Posterior vena cava (tissue), 2 donors: ENCODE results near the gene EPAS1. TPM values are rescaled to one million over a fixed set of nuclear protein-coding genes. Genes with fewer than 3 reads are reported as not detected.

Experiments
- DNase-seq: peaks from one replicate; pipeline ENCODE4 v3.0.0-alpha.2; 2020; ENCODE audit warnings: low spot score
- intact Hi-C, 2 donors: fragments of 100-400 bp; cut with DNase I; formaldehyde crosslinking; loops; one replicate each; pipeline versions ENCODE4 v1.14.1 to v1.14.2; 2022 to 2023
- total RNA-seq, 2 donors: library from RNA; stranded (reverse); fragmentation: NEBNext Ultra II Directional; extraction: Animal tissue kit (Norgen Biotek cat#: 25700); gene quantifications; one replicate each; pipeline ENCODE4 v1.2.1, GENCODE V29; 2021
- donor health status: DM: yes; HTN: yes; CAD: no.
- donor health status: DM: yes; HTN: yes; CAD: no.

EPAS1 gene
- total RNA-seq, 2 donors from 2014 or later = 374 to 478 TPM

DNA sequence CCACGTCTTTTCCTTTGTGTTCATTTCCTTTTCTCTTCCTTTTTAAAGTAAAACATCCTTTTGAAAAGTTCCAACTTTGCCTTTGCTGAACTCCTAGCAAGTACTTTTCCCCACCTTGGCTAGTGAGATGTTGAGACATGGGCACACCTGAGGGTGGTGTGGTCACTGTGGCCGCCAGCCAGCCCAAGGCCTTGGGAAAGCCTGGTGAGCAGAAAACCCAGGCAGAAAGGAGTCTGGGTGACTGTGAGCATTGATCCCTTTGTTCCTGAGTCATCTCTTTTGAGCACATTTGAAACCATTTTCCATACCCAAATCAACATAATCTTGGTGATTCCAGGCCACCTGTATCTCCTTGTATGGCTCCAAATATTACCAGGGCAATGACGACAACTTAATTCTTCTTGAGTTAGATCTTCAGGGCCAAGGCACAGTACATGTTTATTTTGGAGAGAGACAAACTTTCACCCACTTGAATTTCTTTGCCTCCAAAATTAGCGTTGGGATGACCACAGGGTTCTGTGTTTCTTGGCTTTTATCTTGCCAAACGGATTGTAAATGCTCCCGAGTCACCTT lies 14.5 kb downstream of the EPAS1 start:
- intact Hi-C loops = no loop called here
- DNase-seq = no peak

DNA sequence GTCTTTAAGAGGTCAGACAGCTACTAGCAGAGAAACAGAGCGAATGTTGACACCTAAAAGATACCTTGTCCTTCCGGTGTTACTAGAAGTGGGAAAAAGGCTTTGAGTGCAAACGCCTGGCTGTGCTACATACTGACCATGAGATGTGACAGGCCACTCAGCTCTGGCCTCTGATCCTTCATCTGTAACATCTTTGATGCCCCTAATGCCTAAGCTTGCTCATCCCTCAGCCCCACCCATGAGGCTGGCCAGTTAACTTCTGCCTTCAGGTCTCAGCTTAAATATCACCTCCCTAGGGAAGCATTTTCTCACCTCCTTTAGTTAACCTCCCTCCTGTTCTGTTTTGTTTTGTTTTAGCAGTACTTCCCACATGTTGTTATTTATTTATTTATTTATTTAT lies 15.9 kb downstream of the EPAS1 start:
- intact Hi-C loops = no loop called here
- DNase-seq = no peak

DNA sequence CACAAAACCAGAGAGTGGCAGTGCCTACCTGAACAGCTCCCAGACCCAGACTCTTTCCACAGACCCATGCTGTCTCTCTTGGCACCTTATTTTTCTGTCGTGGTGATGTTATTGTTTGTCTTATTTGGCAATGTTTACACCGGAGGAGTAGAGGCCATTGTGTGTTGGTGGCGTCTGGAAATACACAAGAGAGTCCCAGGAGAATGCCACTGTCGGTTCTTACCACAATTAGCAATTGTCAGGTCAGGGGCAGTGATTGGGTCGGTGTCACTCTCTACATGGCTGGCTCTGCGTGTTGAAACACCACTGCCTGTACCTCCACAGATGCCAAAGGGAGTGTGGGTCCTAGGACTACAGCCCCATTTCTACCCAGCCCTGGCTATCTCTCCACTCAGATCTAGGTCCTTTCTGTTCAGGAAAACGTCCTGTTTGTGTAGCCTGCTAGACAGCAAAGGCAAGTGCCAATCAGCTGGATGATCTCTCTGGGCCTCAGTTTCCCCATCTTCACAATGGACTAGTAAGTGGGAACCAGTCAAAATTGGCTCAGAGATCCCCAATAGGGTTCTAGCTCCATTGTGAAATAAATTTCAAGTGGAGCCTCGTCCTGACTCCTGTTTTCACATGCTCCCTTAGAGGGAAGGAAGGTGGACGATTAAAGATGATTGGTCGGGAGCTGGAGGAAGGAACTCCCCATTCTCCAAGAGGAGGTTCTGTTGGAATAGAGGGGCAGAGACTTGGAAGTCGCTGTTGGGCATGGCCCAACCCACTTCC lies 17.0 kb downstream of the EPAS1 start:
- intact Hi-C loops = no loop called here
- DNase-seq = no peak

DNA sequence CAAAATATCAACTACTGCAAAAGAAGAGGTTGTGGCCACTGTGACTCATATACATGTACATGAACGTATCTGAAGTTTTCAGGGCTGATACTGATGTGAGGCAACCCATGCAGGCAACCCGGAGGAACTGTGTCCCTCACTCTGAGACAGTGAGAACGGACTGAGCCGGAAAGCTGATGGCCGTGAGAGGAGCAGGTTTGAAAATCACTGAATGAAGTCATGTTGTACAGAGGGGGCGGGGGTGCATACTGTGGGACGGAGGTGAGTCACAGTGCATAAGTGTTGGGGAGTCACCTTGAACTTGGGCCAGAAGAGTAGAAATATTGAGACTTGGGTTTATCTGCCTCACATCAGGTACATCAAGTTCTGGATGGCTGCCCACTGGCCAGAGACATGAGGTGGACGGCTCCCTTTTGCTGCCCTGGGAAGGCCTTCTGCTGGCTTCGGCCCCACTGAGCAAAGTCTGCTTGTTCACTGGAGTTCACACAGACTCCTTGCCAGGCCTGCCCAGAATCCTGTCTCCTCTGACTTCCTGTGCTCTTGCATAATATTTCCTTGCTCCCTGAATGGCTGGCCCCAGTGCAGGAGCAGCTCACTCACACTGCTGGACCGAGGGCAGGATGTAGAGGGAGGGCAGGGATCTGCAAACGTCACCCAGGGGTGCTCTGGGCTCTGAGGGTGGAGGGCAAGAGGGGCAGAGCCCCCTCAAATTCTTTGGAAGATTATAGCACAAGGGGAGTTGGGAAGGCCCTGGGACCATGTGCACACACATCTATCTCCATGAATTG lies 18.1 kb downstream of the EPAS1 start:
- intact Hi-C loops = no loop called here
- DNase-seq = peak; percentile 96

DNA sequence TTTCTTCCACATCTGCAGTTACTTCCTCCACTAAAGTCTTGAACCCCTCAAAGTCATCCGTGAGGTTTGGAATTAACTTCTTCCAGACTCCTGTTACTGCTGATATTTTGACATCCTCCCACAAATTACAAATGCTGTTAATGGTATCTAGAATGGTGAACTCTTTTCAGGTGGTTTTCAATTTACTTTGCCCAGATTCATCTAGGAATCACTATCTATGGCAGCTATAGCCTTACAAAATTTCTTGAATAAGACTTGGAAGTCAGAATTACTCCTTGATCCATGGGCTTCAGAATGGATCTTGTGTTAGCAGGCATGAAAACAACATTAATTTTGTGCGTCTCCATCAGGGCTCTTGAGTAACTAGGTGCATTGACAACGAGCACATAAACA lies 19.9 kb downstream of the EPAS1 start:
- no peak for DNase-seq
- intact Hi-C loops = no loop called here

DNA sequence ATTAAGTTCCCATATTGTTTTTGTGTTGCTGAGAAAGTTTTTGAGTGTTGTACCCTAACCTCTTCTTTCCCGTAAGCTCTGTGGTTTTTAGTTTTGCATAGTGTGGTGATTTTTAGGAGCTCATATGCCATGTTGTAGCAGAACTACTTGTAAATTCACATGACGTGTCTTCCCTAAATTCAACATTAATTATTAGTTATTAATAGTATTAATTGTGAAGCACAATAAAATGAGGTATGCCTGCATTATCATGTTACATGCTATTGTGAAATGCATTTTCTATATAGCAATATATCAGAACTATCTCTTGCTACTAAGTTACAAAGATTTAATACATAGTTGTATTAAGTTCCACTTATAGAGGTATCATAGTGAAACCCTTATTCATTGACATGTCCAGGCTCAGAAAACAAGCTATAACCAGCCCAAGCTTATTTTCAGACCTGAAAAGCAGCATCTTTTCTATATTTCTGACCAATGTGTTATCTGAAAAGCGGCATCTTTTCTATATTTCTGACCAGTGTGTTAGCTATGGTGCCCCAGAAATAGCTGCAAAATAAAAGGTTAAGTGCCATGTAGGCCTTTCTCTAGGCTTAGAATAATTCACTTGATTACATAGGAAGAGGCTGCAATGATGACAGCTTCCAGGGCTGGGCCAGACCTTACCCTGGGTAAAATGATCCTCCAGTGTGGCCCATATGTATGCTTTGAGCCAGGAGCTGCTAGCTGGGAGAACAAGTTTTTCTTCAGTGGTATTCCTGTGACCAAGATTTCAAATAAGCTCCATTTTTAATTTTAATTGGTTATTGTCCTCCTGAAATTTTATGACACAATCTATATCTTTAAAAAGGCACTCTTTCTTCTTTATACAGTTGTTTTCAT lies 21.6 kb downstream of the EPAS1 start:
- intact Hi-C loops = no loop called here

DNA sequence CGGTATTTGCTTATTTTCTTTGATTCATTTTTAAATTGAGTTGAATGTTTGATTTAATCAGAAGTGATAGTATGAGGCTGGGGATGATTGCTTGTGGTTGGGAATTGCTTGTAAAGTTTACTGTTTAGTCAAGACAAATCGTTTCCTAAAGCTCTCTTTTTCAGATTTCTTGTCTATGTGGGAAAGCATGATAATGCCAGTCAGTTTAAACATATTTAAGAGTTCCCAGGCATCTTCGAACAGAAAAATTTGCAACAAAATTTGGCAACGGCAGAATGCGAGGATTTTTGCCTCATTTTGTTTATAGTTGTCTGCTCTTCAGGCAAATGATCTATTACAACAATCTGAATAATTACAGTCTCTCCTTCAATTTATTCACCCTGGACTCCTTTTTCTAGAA lies 22.5 kb downstream of the EPAS1 start:
- intact Hi-C loops = no loop called here

More for the DNA sequence above, 21.6 kb downstream of the EPAS1 start:
- no peak for DNase-seq

DNA sequence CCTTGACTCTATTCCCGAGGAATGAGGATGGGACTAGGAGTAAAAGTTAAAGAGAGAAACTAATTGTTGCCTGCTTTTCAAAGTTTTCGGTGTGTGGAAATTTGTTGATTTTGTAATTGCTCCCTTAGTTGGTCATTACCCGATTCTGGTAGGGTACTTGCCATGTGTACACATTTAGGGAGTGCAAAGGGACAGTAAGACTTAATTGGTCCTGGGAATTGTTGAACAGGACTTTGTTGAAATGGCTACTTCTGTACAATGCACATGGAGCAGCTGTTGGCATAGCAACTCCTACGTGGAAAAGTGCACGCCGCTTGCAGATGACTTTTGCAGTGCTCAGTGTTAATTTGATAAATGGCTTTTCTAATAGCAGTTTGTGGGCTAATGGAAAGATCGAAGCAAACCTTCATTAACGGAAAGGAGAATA lies 22.9 kb downstream of the EPAS1 start:
- DNase-seq = no peak
- intact Hi-C loops = no loop called here

More for the DNA sequence above, 22.5 kb downstream of the EPAS1 start:
- no peak for DNase-seq

DNA sequence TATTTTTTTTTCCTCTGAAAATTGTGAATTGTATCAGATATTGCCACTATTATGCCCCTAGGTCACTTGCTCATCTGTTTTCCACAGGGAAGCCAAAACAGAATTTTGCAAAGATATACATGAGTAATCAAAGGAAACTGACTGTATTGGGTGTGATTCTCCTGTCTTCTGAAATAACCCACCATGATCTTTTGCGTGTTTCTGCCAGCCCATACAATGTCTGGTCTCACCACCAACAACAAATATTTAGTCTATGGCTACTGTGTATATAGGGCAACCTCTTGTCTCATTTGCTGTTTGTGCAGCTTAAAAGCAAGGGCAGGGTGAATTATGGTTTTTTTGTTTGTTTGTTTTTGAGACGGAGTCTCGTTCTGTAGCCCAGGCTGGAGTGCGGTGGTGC lies 26.5 kb downstream of the EPAS1 start:
- intact Hi-C loops = no loop called here
- DNase-seq = no peak

DNA sequence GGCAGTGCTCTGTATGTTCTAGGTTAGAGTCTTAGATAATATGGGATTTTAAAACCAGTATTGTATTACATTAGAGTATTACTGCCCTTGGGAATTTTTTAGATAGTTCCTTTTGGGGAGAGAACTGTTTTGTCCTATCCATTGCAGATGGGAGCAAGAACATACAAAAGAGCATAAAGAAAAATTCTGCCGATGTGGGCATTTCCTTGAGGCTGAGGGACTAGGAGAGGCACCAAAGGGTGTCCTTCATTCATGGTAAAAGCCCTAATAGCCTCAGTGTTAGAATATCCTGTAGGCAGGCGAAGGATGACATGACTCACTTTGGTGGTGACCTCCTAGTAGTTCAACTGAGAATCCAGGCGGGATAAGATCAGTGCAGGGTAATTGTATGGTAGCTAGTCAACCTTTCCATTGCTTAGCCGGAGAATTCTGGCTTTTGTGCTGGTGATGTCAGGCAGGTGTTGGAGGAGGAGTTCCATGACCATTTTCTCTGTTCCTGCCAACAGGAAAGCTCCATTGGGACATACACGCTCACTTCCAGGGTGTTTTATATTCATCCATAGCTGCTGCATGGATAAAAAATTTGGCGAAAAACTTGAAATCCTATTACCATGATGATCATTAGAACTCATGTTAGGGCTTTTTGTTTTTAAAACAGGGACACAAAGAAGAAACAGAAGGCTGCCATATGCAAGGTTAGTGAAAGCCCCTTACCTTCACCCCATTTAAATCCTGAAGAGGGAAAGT lies 28.1 kb downstream of the EPAS1 start:
- no peak for DNase-seq
- intact Hi-C loops = no loop called here

DNA sequence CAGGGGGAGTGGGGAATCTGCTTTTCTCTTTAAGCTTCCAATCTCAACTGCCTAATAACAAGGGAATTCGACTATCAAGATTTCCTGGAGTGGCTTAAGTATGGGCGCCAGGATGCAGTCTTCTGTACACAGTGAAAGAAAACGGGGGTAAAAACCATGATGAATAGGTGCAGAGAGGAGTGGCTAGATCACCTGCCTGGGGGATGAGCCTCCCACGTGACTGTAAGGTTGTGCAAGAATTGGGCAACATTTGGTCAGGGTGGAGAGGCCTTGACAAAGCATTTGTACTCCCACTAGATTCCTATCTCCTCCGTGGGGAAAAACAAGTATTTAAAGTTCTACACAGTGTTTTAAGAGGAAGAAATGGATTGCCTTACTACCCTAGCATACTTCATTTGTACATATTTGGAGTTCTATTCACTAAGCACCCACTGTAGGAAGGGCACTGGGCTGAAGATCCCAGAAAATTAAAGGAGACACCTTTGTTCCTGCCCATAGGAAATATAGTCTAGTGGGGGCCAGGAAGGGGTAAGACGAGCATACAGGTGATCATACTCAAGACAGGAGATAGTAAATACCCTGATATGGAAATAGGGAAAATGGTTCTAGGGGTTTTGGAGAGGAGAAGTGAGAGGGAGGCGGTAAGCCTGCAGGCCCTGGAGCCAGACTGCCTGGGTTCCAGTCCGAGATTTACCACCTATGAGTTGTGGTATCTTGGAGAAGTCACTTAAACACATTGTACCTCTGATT lies 29.2 kb downstream of the EPAS1 start:
- no peak for DNase-seq
- intact Hi-C loops = no loop called here

DNA sequence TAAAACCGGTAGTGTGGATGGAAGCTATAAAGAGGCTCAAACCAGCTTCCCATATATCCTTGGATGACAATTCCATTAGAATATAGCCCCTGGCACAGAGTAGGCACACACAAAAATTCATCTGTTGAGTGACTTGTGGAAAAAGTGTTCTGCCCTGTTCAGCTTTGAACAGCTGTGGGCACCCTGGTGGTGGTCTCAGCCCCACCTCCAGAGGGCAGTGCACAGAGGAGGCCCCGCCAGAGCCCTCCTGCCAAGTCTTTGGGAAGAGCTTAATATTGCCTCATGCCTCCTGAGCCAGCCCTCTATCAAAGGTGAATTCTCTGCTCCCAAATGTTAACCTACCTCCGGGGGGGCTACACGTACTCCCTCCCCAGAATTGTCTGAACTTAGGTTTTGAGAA lies 30.4 kb downstream of the EPAS1 start:
- DNase-seq = no peak
- intact Hi-C loops = no loop called here

DNA sequence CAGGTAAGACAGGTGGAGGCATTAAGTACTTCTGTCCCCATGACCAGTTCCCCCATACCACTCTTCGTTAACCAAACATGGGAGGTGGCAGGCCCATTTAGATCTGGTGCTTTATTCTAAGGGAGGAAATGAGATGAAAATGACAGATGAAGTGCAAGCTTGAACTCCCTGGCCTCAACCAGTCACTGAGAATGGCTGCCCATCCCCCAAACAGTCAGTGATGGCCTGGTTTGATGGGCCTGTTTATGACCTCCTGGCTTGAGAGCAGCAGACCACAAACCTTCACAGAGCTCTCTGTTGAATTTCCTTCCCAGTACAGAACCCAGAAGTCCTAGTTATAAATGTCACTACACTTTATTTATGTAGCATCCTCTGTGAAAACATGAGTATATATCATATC lies 31.1 kb downstream of the EPAS1 start:
- intact Hi-C loops = no loop called here

DNA sequence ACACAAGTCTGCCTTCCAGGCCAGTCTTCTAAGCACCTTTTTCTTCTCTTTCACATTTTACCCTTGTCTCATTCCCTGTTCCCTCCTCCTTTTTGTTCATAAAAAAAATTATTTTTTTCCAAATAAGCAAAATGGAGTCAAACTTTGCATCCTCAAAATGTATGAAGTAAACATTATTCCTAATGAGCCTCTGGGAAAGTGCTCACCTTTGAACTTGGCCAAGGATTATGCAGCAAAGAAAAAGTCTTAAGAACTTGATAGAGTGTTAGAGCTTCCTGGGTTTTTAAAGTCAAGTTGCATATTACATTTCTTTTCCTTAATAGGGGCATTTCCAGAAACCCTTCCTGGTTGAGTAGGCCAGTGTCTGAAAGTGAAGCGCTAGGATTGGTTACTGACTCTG lies 31.6 kb downstream of the EPAS1 start:
- intact Hi-C loops = no loop called here
- no peak for DNase-seq

More for the DNA sequence above, 31.1 kb downstream of the EPAS1 start:
- DNase-seq = no peak

DNA sequence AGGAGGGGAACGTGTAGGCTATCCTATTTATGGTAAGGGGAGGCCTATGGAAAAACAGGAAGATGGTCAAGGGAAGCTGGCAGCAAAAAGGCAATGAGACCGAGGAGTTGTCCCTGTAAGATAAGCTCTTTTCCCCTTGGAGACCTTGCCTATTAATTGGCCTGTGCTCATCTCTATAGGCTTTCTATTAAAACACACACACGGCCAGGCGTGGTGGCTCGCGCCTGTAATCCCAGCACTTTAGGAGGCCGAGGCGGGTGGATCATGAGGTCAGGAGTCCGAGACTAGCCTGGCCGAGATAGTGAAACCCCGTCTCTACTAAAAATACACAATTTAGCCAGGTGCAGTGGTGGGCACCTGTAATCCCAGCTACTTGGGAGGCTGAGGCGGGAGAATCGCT lies 32.1 kb downstream of the EPAS1 start:
- DNase-seq = no peak
- intact Hi-C loops = no loop called here

DNA sequence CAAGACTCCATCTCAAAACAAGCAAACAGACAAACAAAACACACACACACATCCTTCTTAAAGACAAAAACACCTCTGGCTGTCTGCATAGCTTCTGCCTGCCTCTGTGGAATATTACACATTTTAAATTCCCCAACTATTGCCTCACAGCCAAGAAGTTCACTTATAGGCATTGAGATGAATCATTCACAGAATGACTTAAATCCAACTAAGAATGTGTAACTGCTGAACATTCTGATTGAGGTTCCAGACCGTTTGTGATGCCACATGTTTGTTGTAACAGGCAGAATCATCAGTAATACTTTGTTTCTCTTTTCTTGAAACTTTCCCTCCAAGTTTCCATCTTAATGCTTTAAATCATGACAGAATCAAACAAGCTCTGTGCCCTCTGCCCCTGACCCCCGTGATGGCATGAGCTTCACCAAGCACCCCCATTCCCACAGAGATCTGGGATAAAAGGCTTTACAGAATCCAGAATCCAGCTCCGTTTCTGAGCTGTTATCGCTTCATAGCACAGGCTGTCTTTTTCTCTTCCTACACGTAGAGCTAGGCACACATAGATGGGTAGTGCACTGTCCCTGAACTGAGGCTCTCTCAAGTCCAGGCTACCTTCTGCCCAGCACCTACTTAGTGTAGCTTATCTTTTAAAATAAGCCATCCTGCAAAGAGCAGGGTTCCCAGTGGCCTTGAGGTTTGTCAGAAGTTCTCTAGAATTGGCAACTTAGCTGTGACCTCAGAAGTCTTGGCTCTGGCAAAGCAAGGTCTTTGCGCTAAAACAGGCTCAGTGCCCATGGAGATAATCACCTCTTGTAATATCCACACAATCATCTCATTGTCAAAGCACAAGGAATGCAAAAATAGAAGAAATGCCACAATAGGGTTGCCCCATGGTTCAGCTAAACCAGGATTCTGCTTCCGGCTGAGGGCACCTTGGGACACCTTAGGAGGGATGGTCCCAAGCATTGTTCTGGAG lies 32.9 kb downstream of the EPAS1 start:
- DNase-seq = no peak
- intact Hi-C loops = no loop called here
